Measurements from ENCODE around the gene BGLAP.
"Not testable (repeated sequence)": the region's sequence is repeated elsewhere in the genome, so short reads cannot be mapped to it uniquely, and the experiment has no call there.

The BGLAP gene

GRCh38 chr1:156241926-156242325, at the start of gene BGLAP:
Gene BGLAP (plus strand): TSS chr1:156242184. CDS start chr1:156242232, 48 bp downstream.
- DNase-seq, result no peak

GRCh38 chr1:156193208-156193487, 48.8 kb upstream of the BGLAP start:
- DNase-seq, result no peak

- peak; percentile 98 to 100 for DNase-seq
Observed at GRCh38 chr1:156193488-156194299, 48.3 kb upstream of the BGLAP start, which contains the start of gene SLC25A44. Gene SLC25A44 (plus strand): TSS chr1:156194104. CDS start chr1:156199848, 5,744 bp downstream.

DNA sequence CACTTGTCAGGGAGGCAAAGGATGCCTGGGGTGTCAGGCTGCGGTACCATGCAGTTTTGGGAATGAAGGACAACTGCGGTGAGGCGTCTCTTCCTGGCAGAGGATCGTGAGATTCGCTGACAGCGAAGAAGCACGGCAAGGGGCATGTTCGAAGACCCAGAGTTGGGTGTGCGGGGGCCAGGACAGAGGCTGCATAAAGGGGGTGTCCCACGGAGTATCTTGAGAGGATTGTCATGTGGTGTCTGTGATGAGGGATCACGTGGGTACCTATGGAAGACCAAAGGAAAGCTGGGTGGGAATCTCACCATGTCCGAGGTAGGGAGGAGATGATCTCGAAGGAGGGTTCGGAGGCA, 47.7 kb upstream of the BGLAP start:
- no peak for DNase-seq

GRCh38 chr1:156195853-156196252, 46.1 kb upstream of the BGLAP start:
- no peak for DNase-seq

- no peak for DNase-seq
Observed at GRCh38 chr1:156196445-156196844, 45.5 kb upstream of the BGLAP start.

GRCh38 chr1:156198831-156199349, 43.1 kb upstream of the BGLAP start:
- no peak for DNase-seq

DNA sequence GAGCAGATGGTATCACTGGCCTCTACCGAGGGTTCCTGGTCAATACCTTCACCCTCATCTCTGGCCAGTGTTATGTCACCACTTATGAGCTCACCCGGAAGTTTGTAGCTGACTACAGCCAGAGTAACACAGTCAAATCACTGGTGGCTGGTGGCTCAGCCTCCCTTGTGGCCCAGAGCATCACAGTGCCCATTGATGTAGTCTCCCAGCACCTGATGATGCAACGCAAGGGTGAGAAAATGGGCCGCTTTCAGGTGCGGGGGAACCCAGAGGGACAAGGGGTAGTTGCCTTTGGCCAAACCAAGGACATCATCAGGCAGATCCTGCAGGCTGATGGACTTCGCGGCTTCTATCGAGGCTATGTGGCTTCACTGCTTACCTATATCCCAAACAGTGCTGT, 41.9 kb upstream of the BGLAP start:
- DNase-seq, result no peak

DNA sequence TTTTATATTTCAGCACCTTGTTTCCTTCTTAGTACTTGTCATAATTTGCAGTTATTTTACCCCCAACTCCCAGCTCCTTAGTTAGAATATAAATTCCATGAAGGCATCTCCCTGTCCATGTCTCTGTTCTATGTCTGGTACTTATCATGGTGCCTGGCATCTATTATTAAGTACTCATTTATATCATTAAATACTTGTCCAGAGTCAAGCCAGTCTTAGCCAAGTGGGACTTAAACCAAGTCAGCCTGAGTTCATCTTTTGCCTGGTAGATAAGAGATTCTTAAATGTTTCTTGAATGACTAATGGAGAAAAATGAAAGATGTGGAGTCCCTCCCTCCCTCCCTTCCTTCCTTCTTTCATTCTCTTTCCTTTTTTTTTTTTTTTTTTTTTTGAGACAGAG, 38.7 kb upstream of the BGLAP start:
- no peak for DNase-seq

DNA sequence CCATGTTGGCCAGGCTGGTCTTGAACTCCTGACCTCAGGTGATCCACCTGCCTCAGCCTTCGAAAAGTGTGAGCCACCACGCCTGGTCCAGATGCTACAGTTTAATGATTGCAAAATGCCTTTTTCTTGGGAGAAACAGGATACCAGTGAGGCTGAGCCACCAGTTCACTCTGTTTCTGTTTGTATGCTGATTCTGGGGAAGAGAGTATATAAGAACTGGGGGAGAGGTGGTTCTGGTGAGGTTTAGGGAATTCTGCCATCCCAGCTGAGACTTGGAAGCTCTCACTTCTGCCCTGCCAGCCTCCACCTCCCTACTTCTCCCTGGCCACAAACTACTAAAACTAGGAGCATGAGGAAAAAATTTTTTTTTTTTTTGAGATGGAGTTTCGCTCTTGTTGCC, 37.3 kb upstream of the BGLAP start:
- DNase-seq, result no peak

GRCh38 chr1:156211243-156211642, 30.7 kb upstream of the BGLAP start:
- no peak for DNase-seq

GRCh38 chr1:156212130-156212529, 29.9 kb upstream of the BGLAP start:
- no peak for DNase-seq

DNA sequence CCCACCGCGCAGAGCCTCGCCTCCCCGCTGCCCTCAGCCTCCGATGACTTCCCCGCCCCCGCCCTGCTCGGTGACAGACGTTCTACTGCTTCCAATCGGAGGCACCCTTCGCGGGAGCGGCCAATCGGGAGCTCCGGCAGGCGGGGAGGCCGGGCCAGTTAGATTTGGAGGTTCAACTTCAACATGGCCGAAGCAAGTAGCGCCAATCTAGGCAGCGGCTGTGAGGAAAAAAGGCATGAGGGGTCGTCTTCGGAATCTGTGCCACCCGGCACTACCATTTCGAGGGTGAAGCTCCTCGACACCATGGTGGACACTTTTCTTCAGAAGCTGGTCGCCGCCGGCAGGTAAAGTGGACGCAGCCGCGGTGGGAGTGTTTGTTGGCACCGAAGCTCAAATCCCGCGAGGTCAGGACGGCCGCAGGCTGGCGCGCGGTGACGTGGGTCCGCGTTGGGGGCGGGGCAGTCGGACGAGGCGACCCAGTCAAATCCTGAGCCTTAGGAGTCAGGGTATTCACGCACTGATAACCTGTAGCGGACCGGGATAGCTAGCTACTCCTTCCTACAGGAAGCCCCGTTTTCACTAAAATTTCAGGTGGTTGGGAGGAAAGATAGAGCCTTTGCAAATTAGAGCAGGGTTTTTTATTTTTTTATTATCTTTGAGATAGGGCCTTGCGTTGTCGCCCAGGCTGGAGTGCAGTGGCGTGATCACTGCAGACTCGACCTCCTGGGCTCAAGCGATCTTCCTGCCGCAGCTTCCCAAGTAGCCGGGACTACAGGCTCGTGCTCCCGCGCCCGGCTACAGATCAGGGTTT, 28.9 kb upstream of the BGLAP start, which contains the start of gene PMF1:
Gene PMF1, plus strand, starts transcription at position 175 of the 811 bp plus-strand sequence. Its CDS starts 9 bp downstream, at position 184.
- peak; percentile 95 for DNase-seq

DNA sequence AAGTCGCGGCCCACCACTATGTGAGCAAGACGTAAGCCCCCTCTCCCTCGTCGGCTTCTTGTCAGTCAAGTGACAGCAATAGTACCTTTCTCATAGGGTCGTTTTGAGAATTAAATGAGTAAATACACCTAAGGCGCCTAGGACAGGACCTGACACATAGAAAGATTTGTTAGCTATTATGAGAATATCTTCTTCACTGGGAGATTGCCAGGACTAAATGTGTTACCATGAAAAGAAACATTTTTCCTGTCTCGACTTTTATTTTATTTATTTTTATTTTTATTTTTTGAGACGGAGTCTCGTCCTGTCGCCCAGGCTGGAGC, 28.4 kb upstream of the BGLAP start:
- no peak for DNase-seq

DNA sequence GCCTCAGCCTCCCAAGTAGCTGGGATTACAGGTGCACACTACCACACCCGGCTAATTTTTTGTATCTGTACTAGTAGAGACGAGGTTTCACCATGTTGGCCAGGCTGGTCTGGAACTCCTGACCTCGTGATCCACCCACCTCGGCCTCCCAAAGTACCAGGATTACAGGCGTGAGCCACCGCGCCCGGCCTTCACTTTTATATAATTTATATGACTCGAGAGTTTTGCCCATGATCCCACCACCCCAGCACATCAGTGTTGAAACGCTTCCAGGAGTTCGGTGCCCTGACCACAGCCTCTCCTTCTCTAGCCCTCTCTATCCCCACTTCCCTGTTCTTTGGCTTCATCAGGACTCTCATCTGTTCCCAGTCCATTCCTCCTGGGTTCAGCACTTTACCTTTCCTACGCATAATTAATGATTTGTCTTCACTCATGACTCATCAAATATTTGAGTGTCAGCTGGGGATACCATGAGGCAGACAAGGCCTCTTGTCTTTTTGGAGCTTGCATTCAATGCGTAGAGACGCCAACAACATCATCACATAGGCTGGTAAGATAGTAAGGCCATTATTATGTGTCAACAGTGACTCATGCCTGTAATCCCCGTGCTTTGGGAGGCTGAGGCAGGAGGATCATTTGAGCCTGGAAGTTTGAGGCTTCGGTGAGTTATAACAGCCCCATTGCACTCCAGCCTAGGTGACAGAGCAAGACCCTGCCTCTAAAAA, 27.8 kb upstream of the BGLAP start:
- DNase-seq, result no peak

- not testable (repeated sequence) for DNase-seq
Observed at GRCh38 chr1:156216361-156217086, 25.5 kb upstream of the BGLAP start.

GRCh38 chr1:156217871-156218270, 24.1 kb upstream of the BGLAP start:
- peak; percentile 37 to 41 for DNase-seq

DNA sequence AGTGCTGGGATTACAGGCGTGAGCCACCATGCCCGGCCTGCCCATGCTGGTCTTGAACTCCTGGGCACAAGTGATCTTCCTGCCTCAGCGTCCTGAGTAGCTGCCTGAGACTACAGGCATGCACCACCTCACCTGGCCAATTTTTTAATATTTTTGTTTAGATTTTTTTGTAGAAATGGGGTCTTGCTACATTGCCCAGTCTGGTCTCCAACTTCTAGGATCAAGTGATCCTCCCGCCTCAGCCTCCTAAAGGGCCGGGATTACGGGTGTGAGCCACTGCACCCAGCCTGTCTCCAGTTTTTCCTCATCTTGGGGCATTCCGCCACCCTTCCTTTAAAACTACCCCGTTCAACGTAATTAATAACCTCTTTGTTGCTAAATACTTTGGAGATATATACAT, 21.8 kb upstream of the BGLAP start:
- DNase-seq, result no peak

GRCh38 chr1:156221986-156222692, 19.8 kb upstream of the BGLAP start:
- DNase-seq, result no peak

DNA sequence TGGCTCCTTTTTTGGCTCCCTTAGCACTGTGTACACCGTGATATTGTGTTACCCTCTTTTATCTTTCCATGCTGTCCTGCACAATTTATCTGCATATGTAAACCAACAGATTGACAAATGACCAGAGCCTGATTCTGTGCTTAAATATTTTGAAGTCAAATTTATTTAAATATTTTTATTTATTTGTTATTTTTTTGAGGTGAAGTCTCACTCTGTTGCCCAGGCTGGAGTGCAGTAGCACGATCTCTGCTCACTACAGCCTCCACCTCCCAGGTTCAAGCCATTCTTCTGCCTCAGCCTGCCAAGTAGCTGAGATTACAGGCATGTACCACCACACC, 16.3 kb upstream of the BGLAP start:
- DNase-seq, result no peak

GRCh38 chr1:156226116-156226538, 15.9 kb upstream of the BGLAP start:
- DNase-seq, result no peak

DNA sequence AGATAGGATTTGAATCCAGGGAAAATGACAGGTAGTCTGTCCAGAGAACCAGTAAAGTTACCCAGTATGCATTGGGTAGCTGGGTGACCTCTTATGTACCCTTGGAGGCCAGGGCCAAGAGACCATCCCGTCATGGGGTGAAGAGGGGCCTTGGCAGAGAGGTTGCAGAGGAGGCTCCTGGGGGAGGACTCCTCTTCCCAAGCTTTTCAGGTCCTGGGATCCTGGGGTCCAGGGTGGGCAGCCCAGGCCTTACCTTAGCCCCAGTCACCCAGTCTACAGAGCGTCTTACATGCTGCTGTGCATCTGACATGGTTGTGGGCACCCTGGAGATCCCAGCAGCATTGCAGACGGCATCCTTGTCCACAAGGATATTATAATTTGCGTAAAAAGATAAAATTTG, 15.2 kb upstream of the BGLAP start:
- no peak for DNase-seq
